Activated T-cell treated with anti-CD3 and anti-CD28 coated beads, Interleukin-2, amount 50 U/mL, for 4 hours (primary cell): ENCODE data around the gene CYP19A1. TPM values are rescaled to one million over a fixed set of nuclear protein-coding genes. Genes with fewer than 3 reads are reported as not detected.

ENCODE experiments used
- ATAC-seq, 2 donors: fragments of 200-7000 bp; cut with Tn5 transposase; one replicate each; pipeline ENCODE4 v1.10.0; 2021
- DNase-seq: peaks from one replicate; pipeline ENCODE4 v3.0.0-alpha.2; 2020
- H3K27me3 Mint-ChIP-seq: one replicate; pipeline ENCODE4 v1.8.0; 2021; ENCODE audit warnings: low read depth, mixed read lengths
- H3K36me3 Mint-ChIP-seq: one replicate; pipeline ENCODE4 v1.8.0; 2022; ENCODE audit warnings: mixed read lengths; ENCODE audit not compliant: insufficient read depth
- H3K4me1 Mint-ChIP-seq: one replicate; pipeline ENCODE4 v1.8.0; 2021; ENCODE audit warnings: low read depth, mixed read lengths
- H3K4me3 Mint-ChIP-seq: one replicate; pipeline ENCODE4 v1.8.0; 2021; ENCODE audit warnings: mild to moderate bottlenecking, moderate library complexity, mixed read lengths
- H3K9me3 Mint-ChIP-seq: one replicate; pipeline ENCODE4 v1.8.0; 2021; ENCODE audit warnings: mixed read lengths
- total RNA-seq, 3 donors: library from RNA; stranded (reverse); gene quantifications; one replicate each; pipeline ENCODE4 v1.2.1, GENCODE V29; 2021

The CYP19A1 gene
- total RNA-seq, 3 donors from 2014 or later: 0.40 TPM; not detected in 2

GRCh38 chr15:51227940-51228732 is 110.3 kb downstream of the CYP19A1 start:
- DNase-seq: no peak
- Mint-ChIP-seq H3K9me3 (no peaks in the 10 kb centered on the region), H3K36me3 (no peaks in the 10 kb centered on the region), H3K4me1 (peaks cover 2% of the 10 kb centered on the region), H3K4me3 (no peak overlapping the region), H3K27me3 (no peaks in the 10 kb centered on the region)
- ATAC-seq: peak; percentile 76 to 77

DNA sequence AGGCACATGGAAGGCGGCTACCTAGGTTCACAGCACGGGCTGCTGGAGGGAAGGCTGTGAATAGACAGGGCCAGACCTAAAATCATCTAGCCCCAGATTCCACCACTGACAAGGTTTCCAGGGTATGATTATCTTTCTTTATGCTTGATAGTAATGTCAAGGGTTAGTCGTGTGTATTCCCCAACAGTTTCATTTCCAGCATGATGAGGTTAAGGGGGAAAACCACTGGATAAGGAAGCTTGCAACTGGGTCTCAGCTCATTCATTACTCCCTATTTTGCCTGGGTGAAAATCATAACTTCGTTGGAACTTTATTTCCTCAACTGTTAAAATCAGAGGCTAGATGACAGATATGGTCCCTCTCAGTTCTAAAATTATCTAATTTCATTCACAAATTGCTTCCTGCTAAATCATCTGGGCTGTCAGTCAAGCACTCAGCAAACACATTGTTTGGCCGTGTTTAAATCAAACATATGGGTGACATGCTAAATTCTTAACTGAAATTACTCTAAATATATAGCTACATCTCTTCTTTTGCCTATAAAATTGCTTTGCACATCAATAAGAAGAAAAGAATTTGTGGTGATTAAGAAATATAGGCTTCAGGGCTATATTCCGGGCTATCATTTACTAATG is 111.7 kb downstream of the CYP19A1 start:
- Mint-ChIP-seq H3K9me3 (no peaks in the 10 kb centered on the region), H3K27me3 (peaks cover 7% of the 10 kb centered on the region), H3K36me3 (no peaks in the 10 kb centered on the region), H3K4me3 (no peak overlapping the region), H3K4me1 (peaks cover 2% of the 10 kb centered on the region)
- DNase-seq (no peak), ATAC-seq (no peak)

DNA sequence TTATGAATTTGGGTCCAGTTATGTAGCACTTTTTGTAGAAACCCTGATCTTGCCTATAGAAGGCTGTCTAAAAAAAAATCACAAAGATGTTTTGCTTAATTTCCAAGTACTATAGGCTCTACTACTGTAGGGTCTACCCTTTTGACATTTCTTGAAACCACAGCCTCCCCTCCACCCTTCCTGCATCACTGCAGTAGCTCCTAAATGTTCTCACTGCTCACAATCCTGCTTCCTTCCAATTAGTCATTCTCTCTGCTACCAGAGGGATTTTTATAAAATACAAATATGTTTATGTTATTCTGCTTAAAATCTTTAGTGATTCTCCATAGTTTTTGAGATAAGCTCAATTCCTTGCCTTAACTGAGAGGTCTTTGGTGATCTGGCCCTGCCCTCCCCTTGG is 114.0 kb downstream of the CYP19A1 start:
- H3K36me3 Mint-ChIP-seq: no peaks in the 10 kb centered on the region
- H3K27me3 Mint-ChIP-seq: peaks cover 7% of the 10 kb centered on the region
- DNase-seq: no peak
- H3K9me3 Mint-ChIP-seq: no peaks in the 10 kb centered on the region
- H3K4me3 Mint-ChIP-seq: no peak overlapping the region
- peaks cover 2% of the 10 kb centered on the region for H3K4me1 Mint-ChIP-seq
- no peak for ATAC-seq

DNA sequence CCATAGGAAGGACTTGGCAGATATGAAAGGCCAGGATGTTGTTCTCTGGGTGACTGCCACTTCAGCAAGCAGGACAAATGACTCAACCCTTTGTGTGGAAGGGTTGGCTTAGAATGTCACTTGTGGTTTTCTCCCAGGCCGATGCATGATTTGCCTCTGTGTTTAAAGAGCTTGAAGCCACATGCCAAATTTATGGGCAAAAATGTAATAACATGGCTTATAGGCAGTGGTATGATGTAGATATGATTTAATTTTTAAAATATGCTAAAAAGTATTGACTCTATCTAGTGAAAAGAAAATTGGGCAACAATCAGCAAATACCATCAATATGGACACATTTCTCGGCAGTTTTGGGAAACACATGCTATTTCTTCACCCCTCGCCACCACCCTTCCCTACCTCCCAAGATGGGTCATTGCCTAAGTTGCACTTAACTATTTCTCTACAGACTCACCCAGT is 114.6 kb downstream of the CYP19A1 start:
- no peaks in the 10 kb centered on the region for H3K36me3 Mint-ChIP-seq
- H3K4me3 Mint-ChIP-seq: no peak overlapping the region
- ATAC-seq (no peak), DNase-seq (no peak)
- no peaks in the 10 kb centered on the region for H3K9me3 Mint-ChIP-seq
- peaks cover 2% of the 10 kb centered on the region for H3K4me1 Mint-ChIP-seq
- H3K27me3 Mint-ChIP-seq: peaks cover 7% of the 10 kb centered on the region

- Mint-ChIP-seq H3K27me3 (peaks cover 21% of the 10 kb centered on the region), H3K9me3 (no peaks in the 10 kb centered on the region), H3K36me3 (no peaks in the 10 kb centered on the region), H3K4me1 (no peaks in the 10 kb centered on the region), H3K4me3 (no peak overlapping the region)
- ATAC-seq (no peak), DNase-seq (no peak)
These were observed 120.0 kb downstream of the CYP19A1 start for GRCh38 chr15:51218299-51218938.

DNA sequence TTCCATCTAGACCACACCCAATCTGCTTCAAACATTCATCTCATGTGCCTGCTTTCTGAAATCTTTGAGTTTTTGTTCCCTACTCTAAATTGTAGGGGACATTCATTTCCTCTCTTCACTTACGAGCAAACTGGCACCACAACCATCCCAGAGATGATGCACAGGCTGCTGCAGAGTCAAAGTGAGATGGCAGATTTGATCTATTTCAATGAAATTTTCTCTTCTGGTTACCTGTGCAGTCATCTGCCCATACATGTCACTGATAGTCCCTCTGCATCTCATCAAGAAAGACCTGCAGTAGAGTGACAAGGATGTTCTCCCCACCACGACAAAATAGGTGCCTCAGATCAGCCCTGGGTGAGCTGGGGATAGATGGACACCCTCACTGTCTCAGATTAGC is 125.5 kb downstream of the CYP19A1 start:
- Mint-ChIP-seq H3K36me3 (no peaks in the 10 kb centered on the region), H3K4me3 (no peak overlapping the region), H3K27me3 (peaks cover 19% of the 10 kb centered on the region), H3K9me3 (no peaks in the 10 kb centered on the region), H3K4me1 (no peaks in the 10 kb centered on the region)
- ATAC-seq: no peak
- DNase-seq: no peak

DNA sequence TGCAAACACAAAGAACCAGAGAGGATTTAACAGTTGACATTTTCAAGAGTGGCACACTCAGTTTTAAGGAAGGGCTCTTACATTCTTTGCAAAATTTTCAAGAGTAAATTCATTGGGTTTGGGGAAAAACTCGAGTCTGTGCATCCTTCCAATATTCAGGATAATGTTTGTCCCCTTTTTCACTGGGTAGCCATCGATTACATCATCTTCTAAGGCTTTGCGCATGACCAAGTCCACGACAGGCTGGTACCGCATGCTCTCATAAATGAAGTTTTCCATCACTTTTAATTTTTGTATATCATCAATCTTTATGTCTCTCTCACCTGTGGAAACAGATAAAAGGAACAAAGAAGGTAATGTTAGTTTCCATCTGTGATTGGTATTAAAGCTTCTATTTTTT is 126.2 kb downstream of the CYP19A1 start:
- Mint-ChIP-seq H3K4me3 (no peak overlapping the region), H3K9me3 (no peaks in the 10 kb centered on the region), H3K4me1 (no peaks in the 10 kb centered on the region), H3K36me3 (no peaks in the 10 kb centered on the region), H3K27me3 (peaks cover 19% of the 10 kb centered on the region)
- ATAC-seq (no peak), DNase-seq (no peak)

DNA sequence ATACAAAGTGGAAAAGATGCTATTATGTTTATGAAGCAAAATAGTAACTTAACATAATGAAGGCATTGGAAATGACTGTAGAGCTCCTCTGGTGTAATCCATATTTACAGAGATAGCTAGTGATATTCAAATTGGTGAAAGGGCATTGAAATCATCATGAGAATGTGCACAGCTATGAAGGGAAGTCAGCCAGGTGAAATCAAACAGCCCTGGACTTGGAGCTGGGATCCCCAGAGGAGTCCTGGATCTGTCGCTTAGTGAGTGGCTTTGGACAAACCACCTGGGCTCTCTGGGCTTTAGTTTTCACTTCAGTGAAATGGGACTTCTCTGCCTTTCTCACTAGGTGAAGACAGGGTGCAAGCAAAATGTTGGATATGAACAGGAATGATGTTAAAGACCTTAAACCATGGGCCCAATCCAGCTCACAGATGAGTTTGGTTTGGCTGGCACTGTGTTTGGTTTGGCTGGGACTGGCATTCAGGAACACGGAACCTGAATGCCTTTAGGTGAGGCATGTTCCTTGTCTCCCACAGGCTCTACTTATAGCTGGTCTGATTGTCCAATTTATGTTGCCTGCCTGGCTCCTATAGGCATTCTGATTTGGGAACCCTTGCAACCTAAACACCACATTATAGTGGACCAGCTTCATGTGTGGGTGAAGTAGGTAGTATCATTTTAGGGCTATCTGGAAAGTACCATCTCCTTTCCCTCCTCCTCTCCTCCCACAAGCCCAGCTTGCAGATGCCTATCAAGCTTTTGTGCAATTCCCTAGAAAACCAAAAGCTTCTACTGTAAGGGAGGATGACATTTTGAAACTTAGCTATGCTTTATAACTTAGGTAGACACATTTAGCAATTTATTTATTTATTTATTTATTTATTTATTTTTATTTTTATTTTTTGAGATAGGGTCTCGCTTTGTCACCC is 133.1 kb downstream of the CYP19A1 start:
- no peak for ATAC-seq
- Mint-ChIP-seq H3K9me3 (no peaks in the 10 kb centered on the region), H3K4me1 (no peaks in the 10 kb centered on the region), H3K36me3 (no peaks in the 10 kb centered on the region), H3K4me3 (no peak overlapping the region), H3K27me3 (peaks cover 5% of the 10 kb centered on the region)
- DNase-seq: no peak

- Mint-ChIP-seq H3K9me3 (no peaks in the 10 kb centered on the region), H3K36me3 (no peaks in the 10 kb centered on the region)
These were observed 134.6 kb downstream of the CYP19A1 start for GRCh38 chr15:51203797-51204196.

DNA sequence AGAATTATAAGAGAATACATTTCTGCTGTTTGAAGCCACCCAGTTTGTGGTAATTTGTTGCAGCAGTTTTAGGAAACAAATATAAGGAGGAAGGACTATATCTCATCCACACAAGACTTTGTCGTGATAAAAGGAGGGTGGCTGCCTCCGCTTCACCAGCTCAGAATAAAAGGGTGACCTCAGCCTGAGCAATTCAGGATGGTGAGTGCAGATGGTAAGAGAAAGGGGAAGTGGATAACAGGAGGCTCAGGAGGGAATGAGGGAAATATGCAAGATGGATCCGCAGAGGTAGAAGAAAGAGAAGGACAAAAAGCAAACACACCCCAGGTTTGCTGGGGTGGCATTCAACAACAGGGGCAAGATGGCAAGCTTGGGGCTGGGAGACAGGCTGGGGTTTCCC is 135.6 kb downstream of the CYP19A1 start:
- Mint-ChIP-seq H3K4me1 (no peaks in the 10 kb centered on the region), H3K27me3 (peaks cover 3% of the 10 kb centered on the region), H3K4me3 (no peak overlapping the region), H3K36me3 (no peaks in the 10 kb centered on the region), H3K9me3 (no peaks in the 10 kb centered on the region)
- ATAC-seq (no peak), DNase-seq (no peak)

More at GRCh38 chr15:51203797-51204196, 134.6 kb downstream of the CYP19A1 start:
- ATAC-seq: no peak
- Mint-ChIP-seq H3K4me3 (no peak overlapping the region), H3K27me3 (peaks cover 3% of the 10 kb centered on the region), H3K4me1 (no peaks in the 10 kb centered on the region)
- DNase-seq: no peak

DNA sequence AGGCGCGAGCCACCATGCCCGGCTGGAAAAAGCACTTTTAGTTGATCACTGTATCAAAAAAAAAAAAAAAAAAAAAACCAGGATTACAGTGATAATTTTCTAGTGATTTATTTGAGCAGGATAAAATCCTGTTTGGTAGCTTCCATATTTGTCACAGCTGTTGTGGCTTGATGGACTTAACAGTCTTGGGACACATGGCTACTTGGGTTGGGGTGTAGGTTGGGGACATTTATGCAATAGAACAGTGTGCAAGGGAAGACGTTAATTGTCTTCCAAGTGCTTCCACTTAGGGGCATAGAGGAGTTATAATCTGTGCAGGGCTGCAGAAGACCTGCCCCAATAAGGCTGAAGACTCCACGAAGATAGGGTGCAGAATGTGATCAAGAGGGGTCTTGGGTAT is 136.8 kb downstream of the CYP19A1 start:
- Mint-ChIP-seq H3K4me1 (no peaks in the 10 kb centered on the region), H3K9me3 (no peaks in the 10 kb centered on the region), H3K4me3 (no peak overlapping the region), H3K27me3 (peaks cover 10% of the 10 kb centered on the region), H3K36me3 (no peaks in the 10 kb centered on the region)
- ATAC-seq (no peak), DNase-seq (no peak)

GRCh38 chr15:51200792-51201191 is 137.6 kb downstream of the CYP19A1 start:
- no peak for DNase-seq
- H3K4me3 Mint-ChIP-seq: no peak overlapping the region
- no peak for ATAC-seq
- H3K4me1 Mint-ChIP-seq: no peaks in the 10 kb centered on the region
- H3K36me3 Mint-ChIP-seq: no peaks in the 10 kb centered on the region
- peaks cover 11% of the 10 kb centered on the region for H3K27me3 Mint-ChIP-seq
- H3K9me3 Mint-ChIP-seq: no peaks in the 10 kb centered on the region

GRCh38 chr15:51199541-51199940 is 138.9 kb downstream of the CYP19A1 start:
- DNase-seq: no peak
- no peak for ATAC-seq
- Mint-ChIP-seq H3K9me3 (no peaks in the 10 kb centered on the region), H3K4me3 (no peak overlapping the region), H3K27me3 (peaks cover 11% of the 10 kb centered on the region), H3K36me3 (no peaks in the 10 kb centered on the region), H3K4me1 (no peaks in the 10 kb centered on the region)

- ATAC-seq: peak in 1 of 2 donors; percentile 27
- Mint-ChIP-seq H3K36me3 (no peaks in the 10 kb centered on the region), H3K9me3 (no peaks in the 10 kb centered on the region), H3K4me3 (no peak overlapping the region), H3K4me1 (no peaks in the 10 kb centered on the region), H3K27me3 (peaks cover 15% of the 10 kb centered on the region)
- DNase-seq: no peak
These were observed 139.6 kb downstream of the CYP19A1 start for GRCh38 chr15:51198701-51199232.
